Hematopoietic multipotent progenitor cell treated with erythropoietin and hydrocortisone succinate and interleukin-3 and kit ligand, for 4 days (in vitro differentiated cells): ENCODE data around the gene AP2A1.
A peak's percentile ranks its signal among the peaks of the same experiment; 100 is the strongest.

Source experiments
- DNase-seq: peaks from one replicate; pipeline ENCODE4 v3.0.0-alpha.2; 2015

Gene AP2A1

DNA sequence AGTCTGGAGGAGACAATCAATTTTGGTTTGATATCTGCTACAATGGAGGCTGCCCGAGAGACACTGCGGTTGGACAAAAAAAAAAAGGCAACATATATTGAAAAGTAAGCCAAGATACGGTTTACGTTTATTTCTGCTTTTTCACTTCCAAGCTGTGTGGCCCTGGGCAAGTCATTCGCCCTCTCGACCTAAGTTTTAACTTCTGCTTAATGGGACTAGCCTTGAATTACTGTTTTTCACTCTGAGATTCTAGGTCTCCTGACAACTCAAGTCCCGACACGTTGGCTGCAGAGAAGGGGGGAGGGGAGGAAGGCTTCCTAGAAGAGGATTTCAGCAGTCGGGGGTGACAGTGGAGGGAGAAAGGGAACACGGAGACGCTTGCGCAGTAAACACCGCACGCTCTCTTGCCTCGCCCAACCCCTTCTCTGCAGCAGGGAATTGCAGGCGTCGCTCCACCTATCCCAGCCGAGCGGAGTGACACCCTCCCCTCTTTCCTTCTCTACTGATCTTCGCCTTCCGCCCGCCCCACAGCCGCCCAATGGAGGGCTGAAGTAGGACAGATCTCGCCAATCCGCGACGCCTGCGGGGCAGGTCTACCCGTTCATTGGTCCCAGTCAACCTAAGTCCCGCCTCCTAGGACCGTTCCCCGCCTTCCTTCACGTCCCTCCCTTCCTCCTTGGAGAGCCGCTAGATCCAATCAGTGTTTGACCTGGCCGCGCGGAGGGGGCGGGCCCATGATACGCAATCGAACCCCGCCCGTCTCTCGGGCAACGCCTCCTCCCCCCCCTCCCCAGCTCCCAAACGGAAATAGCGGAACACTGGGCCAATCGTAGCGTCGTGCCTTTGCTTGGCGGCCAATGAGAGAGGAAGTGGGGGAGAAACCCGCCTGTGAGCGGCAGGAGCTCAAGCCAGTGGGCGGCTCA is 533 bp upstream of the AP2A1 start:
- DNase-seq: peak; percentile 100

DNA sequence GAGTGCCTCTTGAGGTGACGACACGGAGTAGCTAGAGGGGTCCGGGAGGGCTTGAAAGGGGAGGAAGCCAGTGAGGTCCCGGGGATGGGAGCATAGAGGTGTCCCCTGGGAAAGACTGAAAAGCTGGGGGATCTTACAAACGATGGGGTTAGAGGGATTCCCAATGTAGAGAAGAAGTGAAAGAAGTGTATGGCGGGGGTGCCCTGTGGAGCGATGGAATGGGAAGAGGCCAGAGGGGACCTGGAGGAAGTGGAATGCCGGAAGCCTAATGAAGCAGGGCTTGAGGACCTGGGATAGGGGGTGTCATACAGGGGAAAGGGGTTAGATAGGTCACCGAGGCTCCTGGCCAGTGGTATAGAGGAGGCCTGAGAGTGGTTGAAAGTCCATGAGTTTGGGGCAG is 580 bp downstream of the AP2A1 start:
- no peak for DNase-seq

DNA sequence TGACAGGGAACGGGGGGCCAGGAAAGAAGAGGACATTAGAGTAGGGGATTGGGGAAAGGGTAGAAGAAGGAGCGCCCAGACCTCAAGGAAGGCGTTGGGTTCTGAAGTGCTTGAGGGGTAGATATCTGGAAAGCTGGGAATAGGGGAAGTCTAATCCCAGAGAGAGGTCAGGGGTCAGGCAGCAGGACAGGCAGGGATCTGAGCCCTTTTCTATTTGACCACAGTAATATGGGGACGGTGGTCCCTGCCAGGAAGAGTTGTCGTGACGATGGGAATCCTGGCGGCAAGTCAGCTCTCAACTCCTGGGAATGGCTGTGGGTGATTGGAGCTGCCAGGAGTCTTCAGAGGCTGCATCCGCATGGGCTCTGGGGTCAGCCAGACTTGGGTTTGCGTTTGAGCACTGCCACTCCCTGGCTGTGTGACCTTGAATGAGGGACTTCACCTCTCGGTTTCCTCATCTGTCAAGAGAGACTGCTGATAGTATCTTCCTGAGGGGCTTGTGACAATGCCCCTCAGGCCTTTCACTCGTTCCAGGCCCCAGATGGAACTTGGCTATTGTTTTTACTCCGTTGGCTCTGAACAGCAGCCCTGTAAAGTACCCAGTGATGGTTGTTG is 1.3 kb downstream of the AP2A1 start:
- no peak for DNase-seq

DNA sequence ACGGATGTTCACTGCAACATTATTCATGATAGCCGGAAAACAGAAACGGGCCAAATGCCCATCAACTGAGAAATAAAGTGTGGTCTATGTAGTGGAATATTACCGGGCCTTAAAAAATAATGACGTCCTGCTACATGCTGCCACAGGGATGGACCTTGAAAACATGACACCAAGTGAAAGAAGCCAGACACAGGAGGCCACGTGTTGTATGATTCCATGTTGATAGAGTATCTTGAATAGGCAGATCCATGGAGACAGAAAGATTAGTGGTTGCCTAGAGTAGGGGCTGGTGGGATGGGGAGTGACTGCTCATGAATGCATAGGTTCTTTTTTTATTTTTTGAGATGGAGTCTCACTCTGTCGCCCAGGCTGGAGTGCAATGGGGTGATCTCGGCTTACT is 3.7 kb downstream of the AP2A1 start:
- no peak for DNase-seq

DNA sequence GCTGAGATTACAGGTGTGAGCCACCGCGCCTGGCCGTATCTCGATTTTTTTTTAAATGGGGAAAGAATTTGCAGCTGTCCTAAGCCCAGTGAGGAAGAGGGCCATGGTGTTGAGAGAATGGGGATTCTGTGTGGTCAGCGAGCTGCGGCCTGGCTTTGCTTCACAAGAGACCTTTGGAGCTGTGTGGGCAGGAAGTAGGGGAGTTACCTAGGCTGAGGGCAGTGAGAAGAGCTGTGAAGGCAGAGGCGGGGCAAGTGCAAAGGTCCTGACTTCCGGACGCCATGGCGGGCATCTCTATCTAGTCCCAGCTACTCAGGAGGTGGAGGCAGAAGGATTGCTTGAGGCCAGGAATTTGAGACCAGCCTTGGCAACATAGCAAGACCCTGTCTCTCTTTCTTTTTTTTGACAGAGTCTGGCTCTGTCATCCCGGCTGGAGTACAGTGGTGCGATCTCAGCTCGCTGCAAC is 4.9 kb downstream of the AP2A1 start:
- DNase-seq: no peak

DNA sequence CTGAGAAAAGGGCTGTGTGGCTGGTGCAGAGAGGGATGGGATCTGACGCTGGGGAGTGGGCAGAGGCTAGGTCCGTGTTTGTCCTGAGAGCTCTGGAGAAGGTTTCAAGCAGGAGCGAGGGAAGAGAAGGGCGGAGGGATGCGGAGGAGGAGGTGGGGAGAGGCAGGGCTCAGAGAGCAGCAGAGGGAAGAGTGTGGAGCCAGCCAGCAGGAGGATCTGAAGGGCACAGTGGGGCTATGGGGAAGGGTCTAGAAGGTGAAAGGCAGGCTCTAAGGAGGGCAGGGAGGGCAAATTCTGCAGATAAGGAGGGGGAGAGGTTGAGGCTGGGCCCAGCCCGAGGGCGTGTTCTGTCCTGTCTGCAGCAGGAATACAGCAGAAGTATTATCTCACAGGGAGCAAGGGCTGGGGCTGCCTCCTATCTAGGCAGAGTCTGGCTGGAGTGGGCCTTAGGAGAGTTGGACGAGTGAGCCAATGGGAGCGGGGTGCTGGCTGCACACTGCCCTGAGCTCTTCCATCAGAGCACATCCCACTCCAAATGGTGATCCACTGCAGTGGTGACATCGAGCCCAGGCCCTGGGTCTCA is 6.1 kb downstream of the AP2A1 start:
- DNase-seq: peak; percentile 79

DNA sequence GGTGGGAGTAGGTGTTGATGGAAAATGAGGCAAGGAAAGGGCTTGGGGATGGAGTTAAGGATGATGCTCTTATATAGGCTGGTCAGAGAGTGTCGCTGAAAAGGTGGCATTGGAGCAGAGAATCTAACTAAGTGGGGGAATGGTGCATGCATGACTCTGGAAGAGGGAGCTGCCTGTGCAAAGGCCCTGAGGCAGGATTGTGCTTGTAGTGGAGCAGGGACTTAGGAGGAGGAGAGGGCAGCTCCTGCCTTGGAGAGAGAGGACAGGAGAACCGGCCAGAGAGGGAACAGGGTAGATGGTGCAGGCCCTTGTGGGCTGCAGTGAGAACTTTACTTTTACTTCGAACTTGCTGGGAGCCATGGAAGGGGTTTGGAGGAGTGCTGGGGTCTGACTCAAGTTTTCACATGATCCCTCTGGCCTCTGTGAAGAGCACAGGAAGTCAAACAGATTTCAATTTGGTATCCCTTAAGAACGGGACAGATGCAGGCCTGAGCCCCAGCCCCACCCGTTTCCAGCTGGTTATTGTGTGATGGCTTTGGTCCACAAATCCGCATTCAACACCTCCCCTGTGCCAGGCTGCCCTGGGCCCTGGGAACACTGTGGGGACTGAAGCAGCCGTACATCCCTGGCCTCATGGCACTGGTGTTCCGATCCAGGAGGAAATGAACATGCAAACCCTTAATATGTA is 7.0 kb downstream of the AP2A1 start:
- no peak for DNase-seq

DNA sequence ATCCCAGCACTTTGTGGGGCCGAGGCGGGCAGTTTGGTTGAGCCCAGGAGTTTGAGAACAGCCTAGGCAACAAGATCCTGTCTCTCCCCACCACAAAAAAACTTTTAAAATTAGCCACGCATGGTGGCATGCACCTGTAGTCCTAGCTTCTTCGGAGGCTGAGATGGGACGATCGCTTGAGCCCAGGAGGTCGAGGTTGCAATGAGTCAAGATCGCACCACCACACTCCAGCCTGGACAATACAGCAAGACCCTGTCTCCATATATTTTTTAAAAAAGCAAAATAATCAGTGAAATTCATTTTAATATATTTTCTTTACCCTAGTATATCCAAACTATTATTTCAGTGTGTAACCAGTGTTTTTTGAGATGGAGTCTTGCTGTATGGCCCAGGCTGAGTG is 8.2 kb downstream of the AP2A1 start:
- no peak for DNase-seq

DNA sequence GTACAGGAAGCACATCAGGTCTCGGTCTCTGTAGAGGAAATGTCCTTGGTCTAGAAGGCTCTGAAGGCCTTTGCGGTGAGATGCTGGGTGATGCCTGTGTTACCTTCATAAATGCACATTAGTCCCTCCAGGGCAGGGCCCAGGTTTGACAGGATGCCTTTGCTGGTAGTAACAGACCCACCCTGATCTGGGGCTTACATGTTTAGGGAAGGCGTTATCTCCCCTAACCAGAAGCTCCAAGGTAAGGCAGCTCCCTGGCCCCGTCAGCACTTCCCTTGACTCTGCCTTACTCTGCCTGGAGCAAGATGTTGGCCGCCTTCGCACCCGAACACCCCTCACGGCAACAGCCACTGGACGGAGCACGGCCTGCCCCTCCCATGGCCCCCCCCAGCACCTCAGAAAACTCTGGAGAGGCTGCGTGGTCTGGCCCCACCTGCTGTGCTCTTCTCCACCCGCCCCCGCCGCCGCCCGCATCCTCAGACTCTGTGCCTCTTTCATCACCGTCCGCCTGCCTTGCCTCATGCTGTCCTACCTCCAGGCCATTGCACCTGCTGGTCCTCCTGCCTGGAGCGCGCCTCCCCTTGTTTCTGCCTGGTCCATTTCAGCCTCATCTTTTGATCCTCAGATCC is 9.1 kb downstream of the AP2A1 start:
- peak; percentile 80 for DNase-seq

DNA sequence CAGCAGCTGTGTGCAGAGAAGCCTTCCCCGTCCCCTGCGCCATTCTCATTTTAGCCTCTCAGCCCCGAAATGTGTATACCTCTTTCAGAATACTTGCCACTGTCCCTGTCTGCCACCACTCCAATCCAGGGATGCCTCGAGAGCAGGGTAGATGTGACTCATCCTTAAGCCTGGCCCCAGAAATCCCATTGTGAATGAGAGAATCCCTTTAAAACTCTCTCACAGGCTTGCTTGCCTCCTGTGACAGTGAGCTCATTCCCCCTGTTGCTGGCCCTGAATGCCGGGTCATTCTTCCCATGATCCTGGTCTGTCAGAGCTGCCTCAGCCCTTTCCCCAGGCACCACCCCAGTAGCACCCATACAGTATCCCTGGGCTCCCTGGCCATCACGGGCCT is 9.6 kb downstream of the AP2A1 start:
- no peak for DNase-seq

DNA sequence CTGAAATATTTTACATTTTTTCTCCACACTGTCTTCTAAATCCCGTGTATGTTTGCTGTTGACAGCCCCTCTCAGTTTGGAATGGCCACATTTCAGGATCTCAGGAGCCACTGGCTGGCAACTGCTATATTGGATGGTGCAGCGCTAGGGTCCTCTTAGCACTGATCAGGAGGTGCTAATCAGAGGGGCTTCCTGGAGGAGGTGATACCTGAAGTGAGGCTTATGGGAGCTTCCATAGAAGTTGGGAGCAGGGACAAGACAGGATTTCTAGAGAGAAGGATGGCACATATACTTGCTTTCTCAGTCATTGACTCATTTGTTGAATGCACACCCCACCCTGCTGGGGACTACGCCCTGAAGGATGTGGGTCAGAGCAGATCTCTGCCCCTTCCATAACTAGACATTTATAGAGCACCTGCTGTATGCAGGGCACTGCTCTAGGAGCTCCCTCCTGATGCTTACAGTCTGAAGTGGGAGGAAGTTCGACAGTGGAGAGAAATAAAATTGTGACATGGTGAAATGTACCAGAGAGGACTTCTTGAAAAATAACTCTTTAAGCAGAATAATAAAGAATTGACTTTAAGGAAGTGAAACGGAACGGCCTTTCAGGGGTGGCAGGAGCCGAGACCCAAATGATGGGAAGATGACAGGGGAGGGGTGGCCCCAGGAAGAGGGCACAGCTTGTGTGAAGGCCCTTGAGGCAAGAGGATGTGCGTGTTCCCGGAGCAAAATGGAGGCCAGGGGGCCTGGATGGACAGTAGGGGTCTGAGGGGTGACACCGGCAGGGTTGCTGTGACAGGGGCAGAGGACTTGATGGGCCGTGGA is 13.1 kb downstream of the AP2A1 start:
- no peak for DNase-seq

DNA sequence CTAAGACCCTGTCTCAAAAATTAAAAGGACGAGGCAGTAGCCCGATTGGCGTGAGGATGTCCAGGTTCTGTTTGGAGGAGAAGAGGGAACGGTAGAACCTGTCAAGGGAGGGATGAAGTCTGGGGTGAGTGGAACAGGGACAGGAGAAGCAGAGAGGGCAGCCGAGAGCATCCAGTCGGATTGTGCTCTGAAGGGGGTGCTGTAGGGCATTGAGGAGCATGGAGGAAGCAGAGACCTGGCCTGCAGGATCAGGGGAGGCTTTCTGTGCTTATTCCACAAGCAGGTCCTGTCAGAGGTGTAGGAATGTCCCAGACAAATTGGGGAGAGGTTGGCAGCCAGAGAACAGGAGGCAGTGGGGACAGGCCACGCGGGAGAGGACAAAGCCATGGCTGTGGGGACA is 14.1 kb downstream of the AP2A1 start:
- DNase-seq: no peak

DNA sequence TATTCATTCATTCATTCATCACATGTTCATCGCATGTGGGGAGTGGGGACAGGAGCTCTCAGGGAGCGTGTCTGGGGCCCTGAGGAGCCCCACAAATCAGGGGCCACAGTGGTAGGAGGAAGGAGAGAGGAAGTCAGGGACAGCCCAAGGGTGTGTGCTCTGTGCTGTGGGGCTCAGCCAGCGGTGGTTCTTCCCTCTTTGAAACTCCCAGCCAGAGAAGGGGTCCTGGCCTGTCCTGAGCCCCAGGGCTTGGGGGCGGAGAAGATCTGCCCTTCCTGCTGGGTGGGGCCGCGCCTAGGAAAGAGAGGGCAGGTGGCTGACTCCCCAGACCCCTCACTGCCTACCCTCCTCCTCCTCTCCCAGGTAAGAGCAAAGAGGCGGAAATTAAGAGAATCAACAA is 14.6 kb downstream of the AP2A1 start:
- no peak for DNase-seq

DNA sequence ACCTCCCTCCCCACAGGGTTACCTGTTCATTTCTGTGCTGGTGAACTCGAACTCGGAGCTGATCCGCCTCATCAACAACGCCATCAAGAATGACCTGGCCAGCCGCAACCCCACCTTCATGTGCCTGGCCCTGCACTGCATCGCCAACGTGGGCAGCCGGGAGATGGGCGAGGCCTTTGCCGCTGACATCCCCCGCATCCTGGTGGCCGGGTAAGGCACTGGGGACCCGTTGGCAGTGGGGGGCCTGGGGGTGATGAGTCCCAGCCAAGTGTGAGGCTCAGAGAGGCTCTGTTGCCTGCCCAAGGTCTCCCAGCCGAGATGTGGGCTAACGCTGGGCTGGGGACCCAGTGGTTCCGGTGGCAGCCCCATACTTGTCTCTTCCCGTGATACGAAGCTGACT is 15.7 kb downstream of the AP2A1 start:
- no peak for DNase-seq

DNA sequence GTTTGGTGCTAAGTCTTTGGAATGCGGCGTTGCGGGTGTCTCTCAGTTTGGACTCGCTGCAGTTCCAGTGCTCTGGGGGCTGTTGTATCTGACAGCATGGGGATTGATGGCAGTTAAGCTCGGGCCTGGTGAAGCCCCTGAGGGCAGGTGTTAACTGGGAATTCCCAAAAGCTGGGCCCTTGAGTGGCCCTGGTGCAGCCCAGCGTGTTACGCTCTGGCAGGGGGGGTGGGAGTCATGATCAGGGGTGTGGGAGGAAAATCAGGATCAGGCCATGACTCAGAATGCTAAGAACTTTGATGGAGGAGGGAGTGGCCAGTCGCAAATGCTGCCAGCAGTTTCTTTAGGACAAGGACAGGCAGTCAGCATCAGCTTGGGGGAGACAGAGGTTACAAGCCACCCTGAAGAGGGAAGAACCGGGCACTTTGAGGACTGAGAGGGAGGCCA is 19.6 kb downstream of the AP2A1 start:
- DNase-seq: no peak

DNA sequence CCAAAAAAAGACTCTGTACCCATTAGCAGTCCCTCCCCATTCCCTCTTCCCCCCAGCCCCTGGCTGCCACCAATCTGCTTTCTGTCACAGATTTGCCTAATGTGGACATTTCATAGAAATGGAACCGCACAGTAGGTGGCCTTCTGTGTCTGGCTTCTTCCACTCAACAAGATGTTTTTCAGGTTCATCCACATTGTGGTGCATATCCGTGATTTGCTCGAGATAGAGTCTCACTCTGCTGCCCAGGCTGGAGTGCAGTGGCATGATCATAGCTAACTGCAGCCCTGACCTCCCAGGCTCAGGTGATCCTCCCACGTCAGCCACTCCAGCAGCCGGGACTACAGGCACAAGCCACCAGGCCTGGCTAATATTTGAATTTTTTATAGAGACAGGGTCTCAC is 20.9 kb downstream of the AP2A1 start:
- no peak for DNase-seq

DNA sequence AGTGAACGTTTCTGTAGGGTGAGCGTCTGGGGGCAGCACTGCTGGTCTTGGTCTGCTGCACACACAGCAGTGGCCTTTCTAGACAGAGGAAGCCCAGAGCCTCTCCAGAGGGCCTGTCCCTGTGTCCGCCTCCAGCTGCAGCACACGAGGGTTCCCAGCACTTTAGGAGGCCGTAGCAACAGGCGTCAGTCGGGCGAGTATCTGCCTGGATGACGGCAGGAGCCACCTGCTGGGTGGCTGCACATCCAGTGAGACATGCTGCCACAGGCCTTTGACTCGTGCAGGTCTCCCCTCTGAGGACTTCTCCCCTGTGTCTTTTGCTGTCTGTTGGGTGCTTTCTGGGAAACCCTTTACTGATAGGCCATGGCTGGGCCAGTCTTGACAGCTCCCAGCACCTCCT is 22.1 kb downstream of the AP2A1 start:
- no peak for DNase-seq

DNA sequence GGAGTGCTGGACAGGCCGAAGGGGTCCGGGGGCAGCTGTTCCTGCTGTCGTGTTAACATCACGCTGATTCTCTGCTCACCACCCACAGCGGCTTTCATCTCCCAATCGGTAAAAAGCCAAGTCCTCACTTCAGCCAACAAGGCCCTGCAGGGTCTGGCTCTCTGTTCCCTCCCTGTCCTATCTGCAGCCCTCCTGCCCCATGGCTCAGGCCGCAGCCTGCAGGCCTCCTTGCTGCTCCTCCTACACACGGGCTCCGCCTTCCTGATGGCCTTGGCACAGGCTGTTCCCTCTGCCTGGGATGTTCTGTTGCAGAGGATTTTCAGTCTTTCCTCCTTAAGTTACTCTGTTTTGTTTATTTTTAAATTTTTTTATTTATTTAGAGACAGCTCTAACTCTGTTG is 24.1 kb downstream of the AP2A1 start:
- DNase-seq: no peak

DNA sequence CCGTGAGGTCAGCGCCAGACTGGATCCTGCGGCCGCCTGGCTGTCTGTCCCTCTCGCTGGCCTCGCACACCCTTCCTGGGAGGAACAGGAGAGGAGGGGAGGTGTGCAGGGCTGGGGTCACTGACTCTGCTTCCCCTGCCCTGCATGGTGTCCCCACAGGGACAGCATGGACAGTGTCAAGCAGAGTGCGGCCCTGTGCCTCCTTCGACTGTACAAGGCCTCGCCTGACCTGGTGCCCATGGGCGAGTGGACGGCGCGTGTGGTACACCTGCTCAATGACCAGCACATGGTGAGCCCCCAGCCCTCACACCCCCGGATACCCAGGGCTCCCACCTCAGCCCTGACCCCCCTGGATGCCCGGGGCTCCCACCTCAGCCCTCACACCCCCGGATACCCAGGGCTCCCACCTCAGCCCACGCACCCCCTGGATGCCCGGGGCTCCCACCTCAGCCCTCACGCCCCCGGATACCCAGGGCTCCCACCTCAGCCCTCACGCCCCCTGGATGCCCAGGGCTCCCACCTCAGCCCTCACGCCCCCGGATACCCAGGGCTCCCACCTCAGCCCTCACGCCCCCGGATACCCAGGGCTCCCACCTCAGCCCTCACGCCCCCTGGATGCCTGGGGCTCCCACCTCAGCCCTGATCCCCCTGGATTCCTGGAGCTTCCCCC is 25.1 kb downstream of the AP2A1 start:
- DNase-seq: no peak

DNA sequence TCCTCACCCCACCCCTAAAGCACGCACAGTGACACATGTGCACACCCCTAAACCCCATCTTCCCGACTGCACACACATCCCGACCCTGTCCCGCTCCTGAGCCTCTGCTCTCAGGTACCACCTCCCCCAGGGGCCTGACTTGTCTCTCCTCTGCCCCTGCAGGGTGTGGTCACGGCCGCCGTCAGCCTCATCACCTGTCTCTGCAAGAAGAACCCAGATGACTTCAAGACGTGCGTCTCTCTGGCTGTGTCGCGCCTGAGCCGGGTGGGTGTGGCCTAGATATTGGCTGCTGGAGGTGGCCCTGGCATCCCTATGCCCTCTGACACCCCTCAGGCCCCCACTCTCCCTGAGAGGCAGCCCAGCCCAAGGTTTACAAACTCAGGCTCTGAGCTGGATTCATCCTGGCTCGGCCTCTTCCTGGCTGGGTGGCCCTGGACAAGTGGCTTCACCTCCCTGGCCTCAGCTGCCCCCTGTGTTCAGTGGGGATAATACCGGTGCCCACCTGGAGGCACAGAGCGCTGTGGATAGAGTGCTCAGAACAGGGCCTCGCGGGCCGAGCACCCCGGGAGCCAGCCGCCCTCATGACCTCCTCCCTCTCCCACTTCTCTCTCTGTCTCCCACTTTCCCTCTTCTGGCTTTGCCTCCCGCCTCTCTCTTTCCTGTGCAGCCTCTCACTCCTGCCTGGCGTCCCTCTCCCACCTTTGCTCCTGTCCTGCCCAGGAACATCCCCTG is 26.2 kb downstream of the AP2A1 start:
- no peak for DNase-seq

DNA sequence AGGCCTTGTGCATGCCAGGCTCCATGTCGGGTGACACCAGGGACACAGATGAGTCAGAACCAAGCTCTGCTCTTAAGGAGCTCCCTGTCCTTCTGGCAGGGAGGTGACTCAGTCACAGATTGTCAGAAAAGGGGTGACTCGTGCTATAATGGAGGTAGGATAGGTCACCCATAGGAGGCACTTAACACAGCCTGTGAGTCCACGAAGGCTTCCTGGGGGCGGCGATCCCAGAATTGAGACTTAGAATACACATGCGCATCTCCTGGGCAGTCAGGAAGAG is 26.7 kb downstream of the AP2A1 start:
- DNase-seq: no peak
